HEK293T (cell line): Measurements from ENCODE around the gene LUM.

ENCODE experiments used
- ARNT ChIP-seq: fragments of 450-650 bp; IDR thresholded peaks from 2 replicates; pipeline ENCODE4 v1.6.1; 2017; ENCODE audit warnings: mild to moderate bottlenecking
- FOXA1 ChIP-seq: fragments of 450-650 bp; IDR thresholded peaks from 2 replicates; pipeline ENCODE4 v1.6.1; 2016; ENCODE audit warnings: mild to moderate bottlenecking
- FOXM1 ChIP-seq: fragments of 450-650 bp; IDR thresholded peaks from 2 replicates; pipeline ENCODE4 v1.6.1; 2017; ENCODE audit warnings: mild to moderate bottlenecking, borderline replicate concordance
- SP1 ChIP-seq: fragments of 450-650 bp; IDR thresholded peaks from 2 replicates; pipeline ENCODE4 v1.6.1; 2017
- ZNF384 ChIP-seq: fragments of 450-650 bp; IDR thresholded peaks from 2 replicates; pipeline ENCODE4 v1.6.1; 2016
- TF ChIP-seq, protein P1 (sequence below): fragments of 450-650 bp; IDR thresholded peaks from 2 replicates; pipeline ENCODE4 v1.6.1; 2016

GRCh38 chr12:91056488-91056887 is 54.8 kb downstream of the LUM start:
- TF ChIP-seq ZNF384, result no peak
- TF ChIP-seq FOXM1, result no peak
- TF ChIP-seq ARNT, result no peak
- TF ChIP-seq FOXA1, result no peak
- TF ChIP-seq, protein P1, sequence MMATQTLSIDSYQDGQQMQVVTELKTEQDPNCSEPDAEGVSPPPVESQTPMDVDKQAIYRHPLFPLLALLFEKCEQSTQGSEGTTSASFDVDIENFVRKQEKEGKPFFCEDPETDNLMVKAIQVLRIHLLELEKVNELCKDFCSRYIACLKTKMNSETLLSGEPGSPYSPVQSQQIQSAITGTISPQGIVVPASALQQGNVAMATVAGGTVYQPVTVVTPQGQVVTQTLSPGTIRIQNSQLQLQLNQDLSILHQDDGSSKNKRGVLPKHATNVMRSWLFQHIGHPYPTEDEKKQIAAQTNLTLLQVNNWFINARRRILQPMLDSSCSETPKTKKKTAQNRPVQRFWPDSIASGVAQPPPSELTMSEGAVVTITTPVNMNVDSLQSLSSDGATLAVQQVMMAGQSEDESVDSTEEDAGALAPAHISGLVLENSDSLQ, result no peak
- no peak for TF ChIP-seq SP1
